Measurements from ENCODE around the gene SURF6.

SURF6 gene

GRCh38 chr9:133347515-133347984 is 11.6 kb upstream of the SURF6 start:
- peak; percentile 28 for DNase-seq (ENCODE audit: low read depth)
- H3K4me3 ChIP-seq (ENCODE audit: low read length) = peak overlapping the region; percentile 92
- no peak for TF ChIP-seq CTCF (IDR thresholded peaks at IDR 0.05; ENCODE audit: insufficient read depth, low read depth, low read length, missing control alignments)

- no peak for TF ChIP-seq CTCF (IDR thresholded peaks at IDR 0.05; ENCODE audit: insufficient read depth, low read depth, low read length, missing control alignments)
- peak overlapping the region; percentile 92 for H3K4me3 ChIP-seq (ENCODE audit: low read length)
- no peak for DNase-seq (ENCODE audit: low read depth)
These were observed 10.2 kb upstream of the SURF6 start for GRCh38 chr9:133346021-133346785.

GRCh38 chr9:133345596-133345995 is 9.6 kb upstream of the SURF6 start:
- no peak for TF ChIP-seq CTCF (IDR thresholded peaks at IDR 0.05; ENCODE audit: insufficient read depth, low read depth, low read length, missing control alignments)
- DNase-seq (ENCODE audit: low read depth) = no peak
- no peak overlapping the region for H3K4me3 ChIP-seq (ENCODE audit: low read length)

- DNase-seq (ENCODE audit: low read depth) = no peak
- TF ChIP-seq CTCF (IDR thresholded peaks at IDR 0.05; ENCODE audit: insufficient read depth, low read depth, low read length, missing control alignments) = no peak
- no peak overlapping the region for H3K4me3 ChIP-seq (ENCODE audit: low read length)
These were observed 9.0 kb upstream of the SURF6 start for GRCh38 chr9:133344979-133345378.

GRCh38 chr9:133344071-133344470 is 8.1 kb upstream of the SURF6 start:
- DNase-seq (ENCODE audit: low read depth) = no peak
- TF ChIP-seq CTCF (IDR thresholded peaks at IDR 0.05; ENCODE audit: insufficient read depth, low read depth, low read length, missing control alignments) = no peak
- H3K4me3 ChIP-seq (ENCODE audit: low read length) = no peak overlapping the region

GRCh38 chr9:133342570-133342969 is 6.6 kb upstream of the SURF6 start:
- DNase-seq (ENCODE audit: low read depth) = no peak
- TF ChIP-seq CTCF (IDR thresholded peaks at IDR 0.05; ENCODE audit: insufficient read depth, low read depth, low read length, missing control alignments) = no peak

GRCh38 chr9:133342069-133342406 is 6.0 kb upstream of the SURF6 start:
- H3K4me3 ChIP-seq (ENCODE audit: low read length) = no peak overlapping the region
- DNase-seq (ENCODE audit: low read depth) = no peak
- peak; percentile 20 for TF ChIP-seq CTCF (IDR thresholded peaks at IDR 0.05; ENCODE audit: insufficient read depth, low read depth, low read length, missing control alignments)

More at GRCh38 chr9:133342570-133342969, 6.6 kb upstream of the SURF6 start:
- no peak overlapping the region for H3K4me3 ChIP-seq (ENCODE audit: low read length)

Measured in epithelial cell of esophagus (primary cell).